H9 (cell line): Measurements from ENCODE around the gene MGMT. TPM values are rescaled to one million over a fixed set of nuclear protein-coding genes. Genes with fewer than 3 reads are reported as not detected.

Experiments used
- DNase-seq: peaks from one replicate; pipeline ENCODE4 v3.0.0-alpha.2; 2017
- H2AFZ ChIP-seq: one replicate; pipeline ENCODE4 v1.6.1; 2013; ENCODE audit warnings: mild to moderate bottlenecking, low read length, control low read depth, moderate library complexity
- H2AK5ac ChIP-seq: 2 replicates; pipeline ENCODE4 v1.6.1; 2013; ENCODE audit warnings: low read length, control low read depth, mixed read lengths; ENCODE audit not compliant: insufficient read length
- H2BK120ac ChIP-seq: one replicate; pipeline ENCODE4 v1.6.1; 2013; ENCODE audit warnings: low read depth, mild to moderate bottlenecking, low read length, control low read depth, inconsistent platforms; ENCODE audit not compliant: poor library complexity, severe bottlenecking
- H2BK12ac ChIP-seq: 2 replicates; pipeline ENCODE4 v1.6.1; 2013; ENCODE audit warnings: low read length, control low read depth, mixed read lengths, low read depth; ENCODE audit not compliant: insufficient read length
- H2BK15ac ChIP-seq: 2 replicates; pipeline ENCODE4 v1.6.1; 2013; ENCODE audit warnings: low read depth, low read length, control low read depth
- H2BK20ac ChIP-seq: one replicate; pipeline ENCODE4 v1.6.1; 2013; ENCODE audit warnings: low read depth, mild to moderate bottlenecking, low read length, control low read depth, inconsistent platforms; ENCODE audit not compliant: poor library complexity, severe bottlenecking
- H2BK5ac ChIP-seq: 2 replicates; pipeline ENCODE4 v1.6.1; 2013; ENCODE audit warnings: low read length, control low read depth, mixed read lengths; ENCODE audit not compliant: insufficient read length
- H3K14ac ChIP-seq: 2 replicates; pipeline ENCODE4 v1.6.1; 2013; ENCODE audit warnings: low read length, control low read depth; ENCODE audit not compliant: insufficient read depth
- H3K18ac ChIP-seq: 2 replicates; pipeline ENCODE4 v1.6.1; 2013; ENCODE audit warnings: low read depth, mild to moderate bottlenecking, mixed read lengths, low read length, control low read depth; ENCODE audit not compliant: insufficient read length
- H3K23ac ChIP-seq: 2 replicates; pipeline ENCODE4 v1.6.1; 2013; ENCODE audit warnings: low read length, control low read depth, mixed read lengths, low read depth; ENCODE audit not compliant: insufficient read length
- H3K23me2 ChIP-seq: 2 replicates; pipeline ENCODE4 v1.6.1; 2013; ENCODE audit warnings: low read depth, mild to moderate bottlenecking, mixed read lengths, low read length, control low read depth; ENCODE audit not compliant: insufficient read length, poor library complexity, severe bottlenecking
- H3K27ac ChIP-seq: 2 replicates; pipeline ENCODE4 v1.5.1; 2013; ENCODE audit warnings: low read length, control low read depth, mixed read lengths, low read depth; ENCODE audit not compliant: insufficient read length
- H3K27me3 ChIP-seq: 2 replicates; pipeline ENCODE4 v1.6.1; 2013; ENCODE audit warnings: low read length, control low read depth, inconsistent platforms; ENCODE audit not compliant: insufficient read depth
- H3K4ac ChIP-seq: 2 replicates; pipeline ENCODE4 v1.6.1; 2013; ENCODE audit warnings: low read depth, mild to moderate bottlenecking, control low read depth, inconsistent platforms, low read length, moderate library complexity
- H3K4me1 ChIP-seq: 2 replicates; pipeline ENCODE4 v1.6.1; 2013; ENCODE audit warnings: low read length, control low read depth, inconsistent platforms; ENCODE audit not compliant: insufficient read depth
- H3K4me2 ChIP-seq: 2 replicates; pipeline ENCODE4 v1.6.1; 2013; ENCODE audit warnings: low read length, control low read depth, mixed read lengths; ENCODE audit not compliant: insufficient read length, insufficient read depth
- H3K56ac ChIP-seq: 2 replicates; pipeline ENCODE4 v1.6.1; 2013; ENCODE audit warnings: low read depth, mild to moderate bottlenecking, mixed read lengths, low read length, control low read depth; ENCODE audit not compliant: insufficient read length
- H3K79me1 ChIP-seq: 2 replicates; pipeline ENCODE4 v1.6.1; 2013; ENCODE audit warnings: low read depth, mild to moderate bottlenecking, moderate library complexity, low read length, control low read depth, inconsistent platforms; ENCODE audit not compliant: insufficient read depth, poor library complexity, severe bottlenecking
- H3K79me2 ChIP-seq: 2 replicates; pipeline ENCODE4 v1.6.1; 2013; ENCODE audit warnings: low read length, control low read depth, inconsistent platforms; ENCODE audit not compliant: insufficient read depth
- H3K9ac ChIP-seq: 2 replicates; pipeline ENCODE4 v1.6.1; 2013; ENCODE audit warnings: low read length, control low read depth, mixed read lengths; ENCODE audit not compliant: insufficient read length; ENCODE audit errors: extremely low read depth
- H3K9me3 ChIP-seq: one replicate; pipeline ENCODE4 v1.6.1; 2013; ENCODE audit warnings: low read depth, low read length, inconsistent platforms; ENCODE audit not compliant: control insufficient read depth
- H3T11ph ChIP-seq: one replicate; pipeline ENCODE4 v1.6.1; 2013; ENCODE audit warnings: mild to moderate bottlenecking, low read length, control low read depth, inconsistent platforms
- H4K20me1 ChIP-seq: one replicate; pipeline ENCODE4 v1.6.1; 2013; ENCODE audit not compliant: control insufficient read depth, insufficient read length, insufficient read depth
- H4K5ac ChIP-seq: 2 replicates; pipeline ENCODE4 v1.6.1; 2013; ENCODE audit warnings: low read depth, mild to moderate bottlenecking, mixed read lengths, low read length, control low read depth; ENCODE audit not compliant: insufficient read length
- H4K8ac ChIP-seq: replicated peaks from 2 replicates; pipeline ENCODE4 v1.6.1; 2013; ENCODE audit warnings: low read length, control low read depth, mixed read lengths, low read depth; ENCODE audit not compliant: insufficient read length
- H4K91ac ChIP-seq: 2 replicates; pipeline ENCODE4 v1.6.1; 2013; ENCODE audit warnings: low read depth, mild to moderate bottlenecking, moderate library complexity, mixed read lengths, low read length, control low read depth; ENCODE audit not compliant: insufficient read length
- H3K27ac Mint-ChIP-seq, 3 experiments: 2 replicates in 2 of 3; 3 replicates in 1 of 3; pipeline ENCODE4 v1.8.0; 2020 to 2021; ENCODE audit warnings: mixed read lengths in 3 of 3, mild to moderate bottlenecking in 1 of 3, moderate library complexity in 1 of 3
- H3K27me3 Mint-ChIP-seq: 2 replicates; pipeline ENCODE4 v1.8.0; 2021; ENCODE audit warnings: low read depth, mild to moderate bottlenecking, moderate library complexity, mixed read lengths
- H3K36me3 Mint-ChIP-seq, 3 experiments: 2 replicates in 2 of 3; 3 replicates in 1 of 3; pipeline ENCODE4 v1.8.0; 2020 to 2021; ENCODE audit warnings: low read depth in 3 of 3, mixed read lengths in 3 of 3; ENCODE audit not compliant: insufficient read depth in 1 of 3
- H3K4me1 Mint-ChIP-seq, 2 experiments: 2 replicates each; pipeline ENCODE4 v1.8.0; 2020; ENCODE audit warnings: mixed read lengths in 2 of 2
- H3K4me3 Mint-ChIP-seq, 2 experiments: 2 replicates in 1 of 2; 3 replicates in 1 of 2; pipeline ENCODE4 v1.8.0; 2020 to 2021; ENCODE audit warnings: mild to moderate bottlenecking in 2 of 2, mixed read lengths in 2 of 2, moderate library complexity in 1 of 2
- H3K9me3 Mint-ChIP-seq, 2 experiments: 2 replicates in 1 of 2; 3 replicates in 1 of 2; pipeline ENCODE4 v1.8.0; 2020; ENCODE audit warnings: mild to moderate bottlenecking in 2 of 2, mixed read lengths in 2 of 2, moderate library complexity in 1 of 2
- WGBS: extraction: QIAGEN DNeasy Blood & Tissue Kit; methylation state at CpG from one replicate; pipeline ENCODE4 v1.1.7; 2013; ENCODE audit warnings: missing lambda C conversion rate, low lambda C conversion rate, mixed read lengths; ENCODE audit not compliant: insufficient read length; ENCODE audit errors: extremely low coverage; 5-methylcytosine and 5-hydroxymethylcytosine counted together
- total RNA-seq: library from RNA; stranded (reverse); gene quantifications from 2 replicates; pipeline ENCODE4 v1.2.1, GENCODE V29; 2021
- TF ChIP-seq, protein P1 (sequence below): fragments of 200-600 bp; sonication (generic); conservative IDR thresholded peaks from 3 replicates; pipeline ENCODE4 v1.8.0; 2021; ENCODE audit warnings: antibody characterized with exemption, mild to moderate bottlenecking

The MGMT gene
- total RNA-seq, 1 experiment from 2014 or later, result 18.4 TPM

DNA sequence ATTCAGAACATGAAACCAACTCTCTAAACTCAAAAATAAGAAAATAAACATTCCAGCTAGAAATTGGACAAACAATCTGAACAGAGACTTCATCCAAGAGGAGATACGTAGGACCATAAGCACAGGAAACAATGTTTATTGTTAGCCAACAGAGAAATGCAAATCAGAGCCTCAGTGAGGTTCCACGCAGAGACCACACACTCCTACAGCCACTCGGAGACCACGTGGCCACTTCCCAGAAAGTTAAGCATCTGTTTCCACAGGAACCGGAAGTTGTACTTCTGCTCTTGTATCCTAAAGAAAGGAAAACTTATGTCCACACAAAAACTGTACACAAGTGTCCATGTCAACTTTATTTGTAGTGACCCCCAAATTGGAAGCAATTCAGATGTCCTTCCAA is 214.8 kb downstream of the MGMT start:
- Histone ChIP-seq H3K23ac (no peak overlapping the region), H3T11ph (no peak overlapping the region), H2BK12ac (no peak overlapping the region), H4K91ac (no peak overlapping the region), H3K27ac (no peak overlapping the region), H3K18ac (no peak overlapping the region), H3K4ac (no peak overlapping the region), H3K4me1 (no peaks in the 10 kb centered on the region; the same call in 1 of the 2 replicates), H2BK120ac (no peak overlapping the region), H3K9me3 (no peaks in the 10 kb centered on the region), H2BK20ac (no peak overlapping the region), H3K56ac (no peak overlapping the region), H2AFZ (no peak overlapping the region), H3K79me1 (no peaks in the 10 kb centered on the region), H3K27me3 (no peaks in the 10 kb centered on the region), H3K9ac (no peak overlapping the region), H2AK5ac (no peak overlapping the region), H4K20me1 (no peaks in the 10 kb centered on the region), H2BK5ac (no peak overlapping the region), H3K4me2 (no peak overlapping the region), H3K79me2 (no peaks in the 10 kb centered on the region), H2BK15ac (no peak overlapping the region), H3K23me2 (no peaks in the 10 kb centered on the region), H4K5ac (no peak overlapping the region), H3K14ac (no peak overlapping the region), H4K8ac (no peak overlapping the region)
- H3K27ac Mint-ChIP-seq, result no peak overlapping the region
- WGBS, result no CpG with 5 or more reads among the region's 5 CpGs
- no peaks in the 10 kb centered on the region for H3K36me3 Mint-ChIP-seq
- no peaks in the 10 kb centered on the region for H3K9me3 Mint-ChIP-seq
- no peak overlapping the region for H3K4me3 Mint-ChIP-seq
- DNase-seq, result no peak
- no peaks in the 10 kb centered on the region for H3K27me3 Mint-ChIP-seq
- peaks cover 0 to 2% of the 10 kb centered on the region in 2 experiments; a peak in 2 of 4 replicates for H3K4me1 Mint-ChIP-seq
- TF ChIP-seq, protein P1, sequence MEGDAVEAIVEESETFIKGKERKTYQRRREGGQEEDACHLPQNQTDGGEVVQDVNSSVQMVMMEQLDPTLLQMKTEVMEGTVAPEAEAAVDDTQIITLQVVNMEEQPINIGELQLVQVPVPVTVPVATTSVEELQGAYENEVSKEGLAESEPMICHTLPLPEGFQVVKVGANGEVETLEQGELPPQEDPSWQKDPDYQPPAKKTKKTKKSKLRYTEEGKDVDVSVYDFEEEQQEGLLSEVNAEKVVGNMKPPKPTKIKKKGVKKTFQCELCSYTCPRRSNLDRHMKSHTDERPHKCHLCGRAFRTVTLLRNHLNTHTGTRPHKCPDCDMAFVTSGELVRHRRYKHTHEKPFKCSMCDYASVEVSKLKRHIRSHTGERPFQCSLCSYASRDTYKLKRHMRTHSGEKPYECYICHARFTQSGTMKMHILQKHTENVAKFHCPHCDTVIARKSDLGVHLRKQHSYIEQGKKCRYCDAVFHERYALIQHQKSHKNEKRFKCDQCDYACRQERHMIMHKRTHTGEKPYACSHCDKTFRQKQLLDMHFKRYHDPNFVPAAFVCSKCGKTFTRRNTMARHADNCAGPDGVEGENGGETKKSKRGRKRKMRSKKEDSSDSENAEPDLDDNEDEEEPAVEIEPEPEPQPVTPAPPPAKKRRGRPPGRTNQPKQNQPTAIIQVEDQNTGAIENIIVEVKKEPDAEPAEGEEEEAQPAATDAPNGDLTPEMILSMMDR, result no peak
